IgD-negative memory B cell (primary cell): ENCODE results near the gene ITGBL1. TPM values are rescaled to one million over a fixed set of nuclear protein-coding genes. Genes with fewer than 3 reads are reported as not detected.
A peak's percentile ranks its signal among the peaks of the same experiment; 100 is the strongest.

Source experiments
- H3K27ac Mint-ChIP-seq, 3 donors: one replicate each; pipeline ENCODE4 v1.8.0; 2020 to 2022; ENCODE audit warnings: mild to moderate bottlenecking in 3 of 3, mixed read lengths in 3 of 3, moderate library complexity in 1 of 3
- H3K27me3 Mint-ChIP-seq: one replicate; pipeline ENCODE4 v1.8.0; 2021; ENCODE audit warnings: mixed read lengths
- H3K36me3 Mint-ChIP-seq: one replicate; pipeline ENCODE4 v1.8.0; 2020; ENCODE audit warnings: mild to moderate bottlenecking, mixed read lengths
- H3K4me1 Mint-ChIP-seq, 3 donors: one replicate each; pipeline ENCODE4 v1.8.0; 2020 to 2022; ENCODE audit warnings: mixed read lengths in 3 of 3, mild to moderate bottlenecking in 1 of 3
- H3K4me3 Mint-ChIP-seq, 4 donors: one replicate each; pipeline ENCODE4 v1.8.0; 2020 to 2022; ENCODE audit warnings: mild to moderate bottlenecking in 4 of 4, mixed read lengths in 4 of 4, moderate library complexity in 3 of 4
- H3K9me3 Mint-ChIP-seq, 3 donors: one replicate each; pipeline ENCODE4 v1.8.0; 2020 to 2021; ENCODE audit warnings: mixed read lengths in 3 of 3, mild to moderate bottlenecking in 1 of 3
- polyA plus RNA-seq: library from polyadenylated mRNA; unstranded; fragments of 300-500 nt; fragmentation: Illumina TruSeq; gene quantifications from one replicate; pipeline ENCODE4 v1.2.3, GENCODE V29; 2021

The ITGBL1 gene, protein sequence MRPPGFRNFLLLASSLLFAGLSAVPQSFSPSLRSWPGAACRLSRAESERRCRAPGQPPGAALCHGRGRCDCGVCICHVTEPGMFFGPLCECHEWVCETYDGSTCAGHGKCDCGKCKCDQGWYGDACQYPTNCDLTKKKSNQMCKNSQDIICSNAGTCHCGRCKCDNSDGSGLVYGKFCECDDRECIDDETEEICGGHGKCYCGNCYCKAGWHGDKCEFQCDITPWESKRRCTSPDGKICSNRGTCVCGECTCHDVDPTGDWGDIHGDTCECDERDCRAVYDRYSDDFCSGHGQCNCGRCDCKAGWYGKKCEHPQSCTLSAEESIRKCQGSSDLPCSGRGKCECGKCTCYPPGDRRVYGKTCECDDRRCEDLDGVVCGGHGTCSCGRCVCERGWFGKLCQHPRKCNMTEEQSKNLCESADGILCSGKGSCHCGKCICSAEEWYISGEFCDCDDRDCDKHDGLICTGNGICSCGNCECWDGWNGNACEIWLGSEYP
- not detected for polyA plus RNA-seq

DNA sequence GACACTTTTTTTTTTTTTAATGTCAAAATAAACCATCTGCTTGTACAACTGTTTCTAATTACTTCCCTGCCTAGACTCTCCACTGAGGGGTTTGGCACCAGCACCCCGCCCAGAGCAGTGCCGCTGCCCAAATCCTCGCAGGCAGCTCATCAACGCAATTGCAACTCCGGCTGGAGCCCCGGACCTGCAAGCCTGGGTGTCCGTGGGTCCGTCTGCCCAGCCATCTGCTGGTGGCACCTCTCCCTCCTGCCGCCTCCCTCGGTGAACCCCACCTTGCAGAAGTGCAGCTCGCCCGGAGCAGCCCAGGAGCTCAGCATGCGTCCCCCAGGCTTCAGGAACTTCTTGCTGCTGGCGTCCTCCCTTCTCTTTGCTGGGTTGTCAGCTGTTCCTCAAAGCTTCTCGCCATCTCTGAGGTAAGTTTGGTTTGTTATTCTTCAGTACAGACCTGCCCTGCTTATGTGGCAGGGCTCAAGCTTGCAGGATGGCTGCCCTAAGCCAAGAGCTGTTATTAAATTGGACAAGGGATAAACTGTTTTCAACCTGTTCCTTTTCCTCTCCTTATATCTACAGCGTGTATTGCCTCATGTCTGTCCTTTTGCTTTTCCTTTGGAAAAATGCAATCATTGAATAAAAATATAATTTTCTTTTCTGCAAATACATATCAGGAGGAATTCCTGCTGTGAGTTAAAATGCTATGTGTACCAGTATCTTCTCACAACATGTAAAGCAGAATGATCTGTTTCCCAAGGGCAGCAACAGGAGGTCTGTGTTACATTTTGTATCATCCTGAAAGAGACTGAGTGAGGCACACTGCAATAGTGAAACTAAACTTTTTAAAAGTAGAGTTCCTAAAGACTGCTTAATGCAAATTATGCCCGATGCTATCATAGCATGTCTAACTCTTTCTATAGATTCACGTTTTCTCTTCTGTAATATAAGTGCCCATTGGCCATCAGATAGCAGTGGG lies at the start of gene ITGBL1:
Gene ITGBL1 (plus strand): TSS at position 157 of the 967 bp plus-strand sequence. CDS start 159 bp downstream, at position 316.
- no peaks in the 10 kb centered on the region for H3K36me3 Mint-ChIP-seq
- no peak within 1 kb of the TSS for H3K27ac Mint-ChIP-seq
- peak within 1 kb of the TSS in 3 of 4 donors; percentile 56 to 73 (median 59) for H3K4me3 Mint-ChIP-seq
- H3K9me3 Mint-ChIP-seq, result peaks cover 0 to 2% (median 0%) of the 10 kb centered on the region in 3 donors
- H3K4me1 Mint-ChIP-seq, result peaks cover 3 to 9% (median 7%) of the 10 kb centered on the region in 3 donors
- peaks cover 18% of the 10 kb centered on the region for H3K27me3 Mint-ChIP-seq

DNA sequence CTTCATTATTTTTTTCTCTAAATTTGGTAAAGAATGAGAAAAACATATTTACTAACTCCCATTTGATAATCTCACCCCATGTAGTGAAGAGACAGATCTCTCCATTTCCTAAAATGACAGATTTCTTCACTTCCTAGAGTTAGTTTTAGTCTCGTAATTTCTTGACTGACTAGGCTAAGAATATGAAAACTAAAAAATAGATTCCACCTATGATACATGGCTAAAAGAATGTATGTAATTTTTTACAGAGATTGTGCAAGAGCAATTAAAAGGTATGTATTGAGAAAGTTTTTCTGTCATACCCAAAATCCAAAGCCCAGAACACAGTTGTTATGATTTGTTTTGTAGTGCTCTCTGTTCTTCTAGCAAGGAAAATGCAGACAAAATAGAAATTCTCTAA lies 45.7 kb upstream of the ITGBL1 start:
- H3K4me3 Mint-ChIP-seq, result no peak overlapping the region
- no peak overlapping the region for H3K27ac Mint-ChIP-seq
- no peaks in the 10 kb centered on the region for H3K27me3 Mint-ChIP-seq
- peaks cover 0 to 2% (median 0%) of the 10 kb centered on the region in 3 donors for H3K9me3 Mint-ChIP-seq
- no peaks in the 10 kb centered on the region for H3K36me3 Mint-ChIP-seq
- no peaks in the 10 kb centered on the region for H3K4me1 Mint-ChIP-seq

DNA sequence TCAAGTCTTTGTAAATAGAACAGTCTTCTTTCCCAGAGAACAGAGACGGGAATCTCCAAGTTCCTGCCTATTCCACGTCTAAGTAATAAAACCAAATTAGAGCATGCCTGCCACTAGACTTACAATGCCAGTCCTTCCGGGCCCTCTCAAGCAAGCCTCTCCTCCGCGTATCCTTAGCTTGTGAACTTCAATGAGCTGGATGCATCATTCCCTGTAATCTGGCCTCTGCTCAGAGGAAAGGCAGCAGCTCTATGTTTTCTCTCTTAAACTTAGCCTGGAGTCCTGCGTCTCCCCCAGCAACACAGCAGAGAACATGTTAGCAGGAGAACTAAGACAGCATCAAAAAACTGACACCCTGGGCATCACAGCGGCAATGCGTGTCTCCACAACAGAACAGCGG lies 44.3 kb upstream of the ITGBL1 start:
- H3K36me3 Mint-ChIP-seq, result no peaks in the 10 kb centered on the region
- no peak overlapping the region for H3K27ac Mint-ChIP-seq
- no peaks in the 10 kb centered on the region for H3K27me3 Mint-ChIP-seq

GRCh38 chr13:101408992-101409656 lies 43.4 kb upstream of the ITGBL1 start:
- H3K9me3 Mint-ChIP-seq, result peaks cover 0 to 2% (median 0%) of the 10 kb centered on the region in 3 donors
- peaks cover under 1% of the 10 kb centered on the region for H3K27me3 Mint-ChIP-seq
- no peaks in the 10 kb centered on the region for H3K4me1 Mint-ChIP-seq
- no peak overlapping the region for H3K4me3 Mint-ChIP-seq
- H3K36me3 Mint-ChIP-seq, result no peaks in the 10 kb centered on the region
- no peak overlapping the region for H3K27ac Mint-ChIP-seq

More for the DNA sequence above, 44.3 kb upstream of the ITGBL1 start:
- peaks cover 0 to 2% (median 0%) of the 10 kb centered on the region in 3 donors for H3K9me3 Mint-ChIP-seq
- peak overlapping the region in 1 of 4 donors; percentile 69 for H3K4me3 Mint-ChIP-seq
- no peaks in the 10 kb centered on the region for H3K4me1 Mint-ChIP-seq

- Mint-ChIP-seq H3K4me3 (no peak overlapping the region), H3K36me3 (no peaks in the 10 kb centered on the region), H3K9me3 (peaks cover 0 to 2% (median 0%) of the 10 kb centered on the region in 3 donors), H3K4me1 (peaks cover 0 to 2% (median 0%) of the 10 kb centered on the region in 3 donors), H3K27me3 (peaks cover 11% of the 10 kb centered on the region), H3K27ac (no peak overlapping the region)
Observed at GRCh38 chr13:101412076-101412475, 40.4 kb upstream of the ITGBL1 start.

DNA sequence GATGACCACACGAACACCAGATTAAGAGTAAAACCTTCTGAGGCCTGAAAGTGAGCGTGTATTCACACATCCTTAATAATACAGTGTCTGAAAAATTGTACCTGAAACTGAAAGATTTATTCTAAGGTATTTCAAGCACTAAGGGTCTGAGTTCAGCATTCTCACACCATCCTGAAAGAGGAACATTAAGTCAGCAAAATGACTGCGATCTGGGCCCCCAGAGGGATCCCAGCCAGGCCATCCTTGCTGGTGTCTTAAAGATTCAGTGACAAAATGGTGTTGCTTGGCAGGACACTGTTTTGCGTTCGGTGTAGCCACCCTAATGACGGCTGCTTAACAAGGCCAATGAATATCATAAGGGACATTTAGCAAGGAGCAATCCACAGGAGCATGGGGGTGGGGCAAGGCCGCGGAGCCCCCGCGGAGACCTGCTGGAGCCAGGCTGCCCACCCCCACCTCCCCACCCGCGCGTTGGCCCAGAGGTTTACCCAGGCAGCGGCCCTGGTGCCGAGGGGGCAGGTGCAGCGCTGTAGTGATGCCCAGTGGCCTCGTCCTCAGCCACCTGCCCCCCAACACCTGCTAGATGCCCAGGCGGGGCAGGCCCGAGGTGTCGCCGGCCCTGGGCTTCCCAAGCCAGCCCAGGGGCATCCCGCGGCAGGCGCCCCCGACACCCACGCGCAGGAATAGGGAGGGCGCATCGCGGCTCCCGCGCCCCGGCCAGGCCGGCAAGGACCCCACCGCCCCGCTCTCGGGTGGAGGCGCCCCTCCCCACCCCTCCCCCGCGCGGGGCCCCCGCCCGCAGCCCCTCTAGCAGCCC lies 36.9 kb upstream of the ITGBL1 start:
- Mint-ChIP-seq H3K36me3 (no peaks in the 10 kb centered on the region), H3K27ac (no peak overlapping the region), H3K4me3 (peak overlapping the region in 1 of 4 donors; percentile 47), H3K9me3 (peaks cover 0 to 2% (median 0%) of the 10 kb centered on the region in 3 donors), H3K4me1 (peaks cover 0 to 2% (median 0%) of the 10 kb centered on the region in 3 donors), H3K27me3 (peaks cover 14% of the 10 kb centered on the region)

DNA sequence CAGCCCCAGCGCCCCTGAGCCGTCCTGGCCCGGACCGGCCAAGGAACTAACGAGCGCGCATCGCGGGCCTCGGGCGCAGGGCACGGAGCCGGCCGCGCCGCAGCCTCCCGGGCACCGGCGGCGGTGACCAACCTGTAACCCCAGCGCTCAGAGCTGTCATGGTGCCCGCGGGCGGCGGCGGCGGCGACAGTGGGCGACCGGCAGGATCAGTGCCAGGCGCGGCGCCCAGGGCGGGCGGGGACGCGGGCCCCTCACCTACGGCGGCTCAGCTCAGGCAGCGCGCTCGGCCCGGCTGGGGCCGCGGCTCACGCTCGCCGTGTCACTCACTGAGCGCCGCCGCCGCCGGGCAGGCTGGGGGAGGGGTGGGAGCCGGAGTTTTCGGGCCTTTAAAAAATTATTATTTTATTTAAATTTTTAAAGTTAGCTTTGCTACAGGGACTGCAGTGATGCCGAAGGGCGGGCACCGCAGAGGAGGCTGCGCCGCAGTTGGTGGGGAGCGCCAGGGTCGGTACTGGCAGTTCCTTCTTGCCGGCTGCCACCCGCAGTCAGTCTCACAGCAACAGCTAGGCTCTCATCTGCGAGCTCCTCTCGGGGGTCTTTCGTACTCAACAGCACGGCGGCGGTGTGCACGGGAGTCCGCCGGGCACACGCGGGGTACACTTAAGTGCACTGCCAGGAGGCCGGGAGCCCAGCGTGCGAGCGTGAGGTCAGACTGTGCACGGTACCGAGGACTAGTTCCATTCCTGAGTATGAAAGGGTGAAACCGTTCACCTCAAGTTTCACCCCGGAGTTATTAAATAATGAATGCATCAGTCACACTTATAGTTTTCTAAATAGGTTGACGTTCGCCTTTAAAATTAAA lies 36.1 kb upstream of the ITGBL1 start, which contains the start of gene NALCN:
Gene NALCN (minus strand): TSS at position 328 of the 862 bp plus-strand sequence. CDS start 17,382 bp downstream, outside the sequence.
- Mint-ChIP-seq H3K4me1 (peaks cover 0 to 2% (median 0%) of the 10 kb centered on the region in 3 donors), H3K36me3 (no peaks in the 10 kb centered on the region), H3K27me3 (peaks cover 14% of the 10 kb centered on the region), H3K27ac (no peak within 1 kb of the TSS), H3K4me3 (peak within 1 kb of the TSS in 1 of 4 donors; percentile 47), H3K9me3 (no peaks in the 10 kb centered on the region)

DNA sequence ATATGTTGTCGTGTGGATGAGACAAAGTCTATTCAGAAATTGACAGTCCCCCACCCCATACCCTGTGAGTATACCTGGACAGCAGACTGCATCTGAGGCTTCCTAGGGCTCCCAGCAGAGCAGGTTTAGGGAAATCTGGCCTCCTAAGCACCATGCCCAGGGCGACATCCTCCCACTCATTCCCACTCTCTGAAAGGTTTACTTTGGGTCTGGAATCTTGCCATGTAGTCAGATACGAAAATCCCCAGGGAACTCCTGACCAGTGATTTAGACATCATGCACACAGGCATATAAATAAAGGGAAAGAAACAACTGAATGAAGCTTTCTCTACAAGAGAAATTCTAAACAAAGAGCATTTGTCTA lies 35.5 kb upstream of the ITGBL1 start:
- Mint-ChIP-seq H3K27ac (no peak overlapping the region), H3K36me3 (no peaks in the 10 kb centered on the region), H3K9me3 (no peaks in the 10 kb centered on the region), H3K27me3 (peaks cover 14% of the 10 kb centered on the region), H3K4me3 (no peak overlapping the region), H3K4me1 (peaks cover 0 to 2% (median 0%) of the 10 kb centered on the region in 3 donors)

- H3K4me1 Mint-ChIP-seq, result peaks cover 0 to 2% (median 0%) of the 10 kb centered on the region in 3 donors
- H3K27me3 Mint-ChIP-seq, result peaks cover 14% of the 10 kb centered on the region
Observed at GRCh38 chr13:101417501-101417900, 35.0 kb upstream of the ITGBL1 start.

GRCh38 chr13:101423872-101424271 lies 28.6 kb upstream of the ITGBL1 start:
- no peak overlapping the region for H3K27ac Mint-ChIP-seq
- no peak overlapping the region for H3K4me3 Mint-ChIP-seq
- H3K9me3 Mint-ChIP-seq, result peaks cover 1 to 5% (median 3%) of the 10 kb centered on the region in 3 donors
- no peaks in the 10 kb centered on the region for H3K4me1 Mint-ChIP-seq
- H3K27me3 Mint-ChIP-seq, result peaks cover 1% of the 10 kb centered on the region
- H3K36me3 Mint-ChIP-seq, result no peaks in the 10 kb centered on the region

More at GRCh38 chr13:101417501-101417900, 35.0 kb upstream of the ITGBL1 start:
- Mint-ChIP-seq H3K4me3 (no peak overlapping the region), H3K27ac (no peak overlapping the region), H3K36me3 (no peaks in the 10 kb centered on the region), H3K9me3 (no peaks in the 10 kb centered on the region)

GRCh38 chr13:101424381-101425155 lies 27.9 kb upstream of the ITGBL1 start:
- Mint-ChIP-seq H3K4me1 (no peaks in the 10 kb centered on the region), H3K27me3 (peaks cover 1% of the 10 kb centered on the region), H3K9me3 (peaks cover 1 to 5% (median 3%) of the 10 kb centered on the region in 3 donors), H3K27ac (no peak overlapping the region), H3K4me3 (no peak overlapping the region), H3K36me3 (no peaks in the 10 kb centered on the region)

GRCh38 chr13:101425156-101425471 lies 27.4 kb upstream of the ITGBL1 start:
- peaks cover 1% of the 10 kb centered on the region for H3K27me3 Mint-ChIP-seq
- no peaks in the 10 kb centered on the region for H3K36me3 Mint-ChIP-seq
- H3K4me1 Mint-ChIP-seq, result no peaks in the 10 kb centered on the region

More at GRCh38 chr13:101425156-101425471, 27.4 kb upstream of the ITGBL1 start:
- no peak overlapping the region for H3K27ac Mint-ChIP-seq
- H3K9me3 Mint-ChIP-seq, result peaks cover 1 to 5% (median 3%) of the 10 kb centered on the region in 3 donors
- no peak overlapping the region for H3K4me3 Mint-ChIP-seq
